H1 (cell line): ENCODE data around the gene GPR141. TPM values are rescaled to one million over a fixed set of nuclear protein-coding genes. Genes with fewer than 3 reads are reported as not detected.

Source experiments
- CTCF ChIA-PET: fragments of 300-600 bp; sonication (Branson Sonifier 250); formaldehyde crosslinking; loops from one replicate; lab custom pipeline; 2021; ENCODE audit not compliant: partially characterized antibody; lab: Charles Lee
- POLR2A ChIA-PET: fragments of 300-600 bp; sonication (Branson Sonifier 250); formaldehyde crosslinking; loops from one replicate; lab custom pipeline; 2021; ENCODE audit warnings: inconsistent platforms; ENCODE audit not compliant: partially characterized antibody; lab: Charles Lee
- DNase-seq, 2 experiments: peaks; one replicate each; pipeline versions ENCODE4 v3.0.0 to v3.0.0-alpha.2; 2010 to 2022; ENCODE audit warnings: low spot score in 2 of 2, low read depth in 1 of 2, mixed read lengths in 1 of 2
- FAIRE-seq: peaks from 2 replicates; lab custom pipeline; 2011; peaks lifted over from hg19 to GRCh38; lab: Jason Lieb, UNC
- H2AFZ ChIP-seq: 2 replicates; pipeline ENCODE4 v1.8.1; 2012; ENCODE audit warnings: low read length, inconsistent platforms
- H2AK5ac ChIP-seq: 2 replicates; pipeline ENCODE4 v1.6.1; 2013; ENCODE audit warnings: low read depth, low read length
- H2BK120ac ChIP-seq: replicated peaks from 2 replicates; pipeline ENCODE3; 2013; ENCODE audit warnings: low read depth, low read length, inconsistent platforms
- H2BK12ac ChIP-seq: 2 replicates; pipeline ENCODE4 v1.6.1; 2013; ENCODE audit warnings: low read depth, low read length
- H2BK15ac ChIP-seq: 2 replicates; pipeline ENCODE4 v1.6.1; 2013; ENCODE audit warnings: low read length
- H2BK20ac ChIP-seq: 2 replicates; pipeline ENCODE4 v1.6.1; 2013; ENCODE audit warnings: low read length
- H2BK5ac ChIP-seq: 2 replicates; pipeline ENCODE4 v1.6.1; 2013; ENCODE audit warnings: low read depth, low read length
- H3K14ac ChIP-seq: 2 replicates; pipeline ENCODE4 v1.6.1; 2013; ENCODE audit warnings: inconsistent platforms; ENCODE audit not compliant: insufficient read length
- H3K18ac ChIP-seq: 2 replicates; pipeline ENCODE4 v1.6.1; 2013; ENCODE audit warnings: low read length; ENCODE audit errors: extremely low read depth
- H3K23ac ChIP-seq: 2 replicates; pipeline ENCODE4 v1.6.1; 2013; ENCODE audit warnings: inconsistent platforms; ENCODE audit not compliant: insufficient read length
- H3K23me2 ChIP-seq: 2 replicates; pipeline ENCODE4 v1.6.1; 2013; ENCODE audit warnings: low read depth, low read length
- H3K27ac ChIP-seq: 2 replicates; pipeline ENCODE4 v1.6.1; 2011; ENCODE audit warnings: low read depth, low read length, inconsistent platforms
- H3K27me3 ChIP-seq, 4 experiments: replicated peaks in 1 of 4; 1 replicate in 1 of 4; 2 replicates in 3 of 4; pipeline versions ENCODE4 v1.6.1 to v1.8.1; 2011 to 2013; ENCODE audit warnings: low read length in 3 of 4, mild to moderate bottlenecking in 3 of 4, inconsistent platforms in 2 of 4, mixed read lengths in 2 of 4, moderate library complexity in 1 of 4; ENCODE audit not compliant: control insufficient read depth in 3 of 4, insufficient read depth in 3 of 4; ENCODE audit errors: extremely low read depth in 1 of 4
- H3K36me3 ChIP-seq, 4 experiments: 2 replicates each; pipeline versions ENCODE4 v1.6.1 to v1.8.1; 2011 to 2013; ENCODE audit warnings: mild to moderate bottlenecking in 4 of 4, low read length in 3 of 4, moderate library complexity in 2 of 4, control low read depth in 1 of 4, inconsistent platforms in 1 of 4; ENCODE audit not compliant: insufficient read depth in 4 of 4, control insufficient read depth in 2 of 4
- H3K4ac ChIP-seq: replicated peaks from 2 replicates; pipeline ENCODE3; 2013; ENCODE audit warnings: low read length, low read depth, mixed read lengths, inconsistent platforms; ENCODE audit not compliant: insufficient read length
- H3K4me1 ChIP-seq, 4 experiments: replicated peaks in 1 of 4; 1 replicate in 1 of 4; 2 replicates in 3 of 4; pipeline versions ENCODE4 v1.6.1 to v1.8.1; 2011 to 2013; ENCODE audit warnings: low read length in 3 of 4, inconsistent platforms in 2 of 4, mixed read lengths in 1 of 4; ENCODE audit not compliant: insufficient read depth in 4 of 4, control insufficient read depth in 3 of 4
- H3K4me2 ChIP-seq, 2 experiments: 2 replicates each; pipeline versions ENCODE4 v1.6.1 to v1.8.1; 2011 to 2013; ENCODE audit warnings: low read depth in 2 of 2, low read length in 2 of 2, control low read depth in 1 of 2, inconsistent platforms in 1 of 2, mild to moderate bottlenecking in 1 of 2; ENCODE audit not compliant: insufficient read depth in 1 of 2
- H3K4me3 ChIP-seq, 4 experiments: fragments of 200-600, 300-600 bp in 1 of 4; sonication (generic), shearing (Covaris generic), sonication (Bioruptor Twin) in 1 of 4; 2 replicates each; pipeline versions ENCODE4 v1.5.1 to v1.8.1; 2011 to 2016; ENCODE audit warnings: low read length in 4 of 4, low read depth in 3 of 4, control low read depth in 2 of 4, inconsistent platforms in 2 of 4, mild to moderate bottlenecking in 2 of 4, mixed read lengths in 1 of 4, moderate library complexity in 1 of 4; ENCODE audit not compliant: insufficient read depth in 2 of 4; ENCODE audit errors: extremely low read depth in 1 of 4
- H3K56ac ChIP-seq: replicated peaks from 2 replicates; pipeline ENCODE3; 2013; ENCODE audit warnings: low read depth, mild to moderate bottlenecking, mixed read lengths, low read length, inconsistent platforms; ENCODE audit not compliant: insufficient read length
- H3K79me1 ChIP-seq: 2 replicates; pipeline ENCODE4 v1.6.1; 2013; ENCODE audit warnings: low read depth, low read length, control low read depth
- H3K79me2 ChIP-seq, 2 experiments: 2 replicates each; pipeline versions ENCODE4 v1.6.1 to v1.8.1; 2012 to 2013; ENCODE audit warnings: low read length in 2 of 2, mild to moderate bottlenecking in 2 of 2, inconsistent platforms in 1 of 2; ENCODE audit not compliant: insufficient read depth in 2 of 2, control insufficient read depth in 1 of 2
- H3K9ac ChIP-seq, 4 experiments: replicated peaks in 1 of 4; 1 replicate in 1 of 4; 2 replicates in 3 of 4; pipeline versions ENCODE4 v1.6.1 to v1.8.1; 2011 to 2013; ENCODE audit warnings: low read depth in 3 of 4, low read length in 3 of 4, control low read depth in 2 of 4, mild to moderate bottlenecking in 2 of 4, moderate library complexity in 2 of 4, inconsistent platforms in 1 of 4; ENCODE audit errors: extremely low read depth in 1 of 4
- H3K9me3 ChIP-seq, 2 experiments: 2 replicates each; pipeline versions ENCODE4 v1.6.1 to v1.8.1; 2012 to 2013; ENCODE audit warnings: mild to moderate bottlenecking in 2 of 2, moderate library complexity in 2 of 2, control low read depth in 1 of 2, inconsistent platforms in 1 of 2, low read depth in 1 of 2, low read length in 1 of 2, mixed read lengths in 1 of 2; ENCODE audit not compliant: insufficient read depth in 2 of 2
- H4K20me1 ChIP-seq, 2 experiments: replicated peaks in 1 of 2; 2 replicates each; pipeline versions ENCODE3 to v1.8.1; 2011 to 2013; ENCODE audit warnings: inconsistent platforms in 2 of 2, low read length in 2 of 2, mild to moderate bottlenecking in 1 of 2; ENCODE audit not compliant: insufficient read depth in 2 of 2, control insufficient read depth in 1 of 2
- H4K5ac ChIP-seq: 2 replicates; pipeline ENCODE4 v1.6.1; 2013; ENCODE audit warnings: low read length, low read depth, mixed read lengths, inconsistent platforms; ENCODE audit not compliant: insufficient read length
- H4K8ac ChIP-seq: 2 replicates; pipeline ENCODE4 v1.8.0; 2013; ENCODE audit warnings: mild to moderate bottlenecking, moderate library complexity, low read length, inconsistent platforms; ENCODE audit not compliant: insufficient read depth; ENCODE audit errors: extremely low read depth
- H4K91ac ChIP-seq: replicated peaks from 2 replicates; pipeline ENCODE3; 2013; ENCODE audit warnings: low read length, mixed read lengths, inconsistent platforms; ENCODE audit not compliant: insufficient read length
- ASH2L ChIP-seq: fragments of 200-600, 300-600 bp; sonication (generic); IDR thresholded peaks from one replicate; pipeline ENCODE4 v1.7.1; 2017; ENCODE audit warnings: low read length
- BACH1 ChIP-seq: IDR thresholded peaks from 2 replicates; pipeline ENCODE4 v1.6.1; 2012; ENCODE audit warnings: low read length, improper control_type of control experiment
- CBX8 ChIP-seq: fragments of 300-800, 300-1000 bp; sonication (generic); IDR thresholded peaks from 2 replicates; pipeline ENCODE4 v1.7.1; 2016; ENCODE audit warnings: low read depth, low read length, borderline replicate concordance
- CTCF ChIP-seq, 3 experiments: IDR thresholded peaks; 1 replicate in 2 of 3; 2 replicates in 1 of 3; pipeline versions ENCODE4 v1.5.1 to v1.6.1; 2011; ENCODE audit warnings: low read length in 3 of 3, mild to moderate bottlenecking in 3 of 3, inconsistent platforms in 2 of 3, low read depth in 1 of 3, moderate library complexity in 1 of 3; ENCODE audit not compliant: insufficient read depth in 1 of 3; ENCODE audit errors: control extremely low read depth in 1 of 3
- E2F6 ChIP-seq: IDR thresholded peaks from 2 replicates; pipeline ENCODE4 v1.6.1; 2012; ENCODE audit warnings: inconsistent platforms
- EZH2 ChIP-seq: fragments of 200-600 bp; sonication (generic); IDR thresholded peaks from 2 replicates; pipeline ENCODE4 v1.7.1; 2012; ENCODE audit warnings: low read depth, mild to moderate bottlenecking, moderate library complexity, low read length, inconsistent platforms; ENCODE audit not compliant: severe bottlenecking
- JUND ChIP-seq: IDR thresholded peaks from 2 replicates; pipeline ENCODE4 v1.6.1; 2011; ENCODE audit warnings: mild to moderate bottlenecking, improper control_type of control experiment, low read length
- MAFK ChIP-seq: IDR thresholded peaks from 2 replicates; pipeline ENCODE4 v1.6.1; 2012; ENCODE audit warnings: low read depth, mild to moderate bottlenecking, improper control_type of control experiment, low read length
- MAX ChIP-seq: IDR thresholded peaks from 2 replicates; pipeline ENCODE4 v1.6.1; 2012; ENCODE audit warnings: inconsistent platforms
- POLR2AphosphoS5 ChIP-seq: IDR thresholded peaks from 2 replicates; pipeline ENCODE4 v1.6.1; 2011; ENCODE audit warnings: low read depth, low read length
- POU5F1 ChIP-seq: IDR thresholded peaks from 2 replicates; pipeline ENCODE4 v1.6.1; 2011; ENCODE audit warnings: low read depth, mild to moderate bottlenecking, low read length, moderate library complexity
- SP1 ChIP-seq: IDR thresholded peaks from 2 replicates; pipeline ENCODE4 v1.6.1; 2011; ENCODE audit warnings: low read depth, low read length
- SP2 ChIP-seq: IDR thresholded peaks from 2 replicates; pipeline ENCODE4 v1.6.1; 2012; ENCODE audit warnings: mild to moderate bottlenecking, low read length, inconsistent platforms
- polyA plus RNA-seq, 7 experiments: library from polyadenylated mRNA; depleted of rRNA in 3 of 7; stranded (reverse) in 5 of 7; unstranded in 2 of 7; fragments of >200 nt in 5 of 7; fragments of 200-250 nt in 2 of 7; gene quantifications; 1 replicate in 5 of 7; 2 replicates in 1 of 7; 4 replicates in 1 of 7; pipeline versions ENCODE4 v1.2.1 to v1.2.3, GENCODE V29; 2011 to 2013; ENCODE audit warnings: missing spikeins in 2 of 7, mixed read lengths in 2 of 7
- total RNA-seq: library from RNA; stranded (reverse); fragmentation: NEBNext Ultra II Directional; extraction: Animal tissue kit (Norgen Biotek cat#: 25700); gene quantifications from 2 replicates; pipeline ENCODE4 v1.2.1, GENCODE V29; 2021

Gene GPR141
- total and polyA plus RNA-seq, 2 of the 8 experiments (the other 6 are each of a cell fraction or from before 2014, with no cell fraction given), result 0.45 to 1.0 TPM

- Histone ChIP-seq H3K4me1 (no peaks in the 10 kb centered on the region), H2BK120ac (no peak overlapping the region), H4K91ac (no peak overlapping the region), H4K5ac (no peak overlapping the region), H3K4me2 (no peak overlapping the region), H2AFZ (no peak overlapping the region), H3K23ac (no peak overlapping the region), H2BK5ac (no peak overlapping the region), H3K27ac (no peak overlapping the region), H3K9ac (no peak overlapping the region), H3K23me2 (no peaks in the 10 kb centered on the region), H2BK12ac (no peak overlapping the region), H3K56ac (no peak overlapping the region), H3K36me3 (no peaks in the 10 kb centered on the region), H2BK20ac (no peak overlapping the region), H3K27me3 (no peaks in the 10 kb centered on the region), H4K8ac (no peak overlapping the region), H3K79me2 (no peaks in the 10 kb centered on the region), H3K14ac (no peak overlapping the region), H4K20me1 (no peaks in the 10 kb centered on the region), H2AK5ac (no peak overlapping the region), H3K18ac (no peak overlapping the region), H3K79me1 (no peaks in the 10 kb centered on the region), H3K4ac (no peak overlapping the region), H2BK15ac (no peak overlapping the region), H3K4me3 (no peak overlapping the region), H3K9me3 (no peaks in the 10 kb centered on the region)
- CTCF ChIA-PET, result interaction anchor here (0.9 to 3.7 kb wide), 5 partner anchors 40 to 534 kb away, joined by 3 to 16 read pairs (median 3); no protein-coding TSS in a partner anchor
- POLR2A ChIA-PET, result no interaction called here
- DNase-seq, result no peak
- no peak for FAIRE-seq
- TF ChIP-seq SP2, result no peak
- no peak for TF ChIP-seq JUND
- TF ChIP-seq ASH2L, result no peak
- no peak for TF ChIP-seq CBX8
- no peak for TF ChIP-seq EZH2
- TF ChIP-seq BACH1, result no peak
- TF ChIP-seq POU5F1, result no peak
- no peak for TF ChIP-seq CTCF (IDR thresholded peaks at IDR 0.05; ENCODE audit: control extremely low read depth in 1 of 3, insufficient read depth in 1 of 3, low read depth in 1 of 3, low read length in 3 of 3)
- TF ChIP-seq SP1, result no peak
- no peak for TF ChIP-seq MAFK
- TF ChIP-seq MAX, result no peak
- TF ChIP-seq POLR2AphosphoS5, result no peak
- no peak for TF ChIP-seq E2F6
Measured at GRCh38 chr7:37735196-37735595, 51.6 kb downstream of the GPR141 start.
